SU-DHL-6 (cell line): Measurements from ENCODE around the gene ATP11C.

Experiments used
- CTCF ChIP-seq: fragments of 200-600 bp; sonication (generic); IDR thresholded peaks from one replicate; pipeline ENCODE4 v1.5.1; 2017; ENCODE audit warnings: antibody characterized with exemption, mild to moderate bottlenecking, low read length, moderate library complexity; ENCODE audit not compliant: insufficient read depth, poor library complexity, severe bottlenecking
- EZH2phosphoT487 ChIP-seq: fragments of 200-600 bp; sonication (generic), shearing (Covaris generic); conservative IDR thresholded peaks from 2 replicates; pipeline ENCODE4 v1.6.1; 2018; ENCODE audit warnings: mild to moderate bottlenecking, antibody characterized with exemption, low read length, moderate library complexity, mixed read lengths

- TF ChIP-seq CTCF (no peak), EZH2phosphoT487 (no peak)
Measured at GRCh38 chrX:139862208-139862607, 70.6 kb downstream of the ATP11C start.
